NK-92 treated with Interleukin-12 subunit alpha and Interleukin-12 subunit beta, amount 100 ng/mL, for 24 hours (cell line): Measurements from ENCODE around the gene VPS26C.

Source experiments
- DNase-seq: peaks from one replicate; lab custom pipeline; 2025; lab: John Stamatoyannopoulos, UW

VPS26C gene

DNA sequence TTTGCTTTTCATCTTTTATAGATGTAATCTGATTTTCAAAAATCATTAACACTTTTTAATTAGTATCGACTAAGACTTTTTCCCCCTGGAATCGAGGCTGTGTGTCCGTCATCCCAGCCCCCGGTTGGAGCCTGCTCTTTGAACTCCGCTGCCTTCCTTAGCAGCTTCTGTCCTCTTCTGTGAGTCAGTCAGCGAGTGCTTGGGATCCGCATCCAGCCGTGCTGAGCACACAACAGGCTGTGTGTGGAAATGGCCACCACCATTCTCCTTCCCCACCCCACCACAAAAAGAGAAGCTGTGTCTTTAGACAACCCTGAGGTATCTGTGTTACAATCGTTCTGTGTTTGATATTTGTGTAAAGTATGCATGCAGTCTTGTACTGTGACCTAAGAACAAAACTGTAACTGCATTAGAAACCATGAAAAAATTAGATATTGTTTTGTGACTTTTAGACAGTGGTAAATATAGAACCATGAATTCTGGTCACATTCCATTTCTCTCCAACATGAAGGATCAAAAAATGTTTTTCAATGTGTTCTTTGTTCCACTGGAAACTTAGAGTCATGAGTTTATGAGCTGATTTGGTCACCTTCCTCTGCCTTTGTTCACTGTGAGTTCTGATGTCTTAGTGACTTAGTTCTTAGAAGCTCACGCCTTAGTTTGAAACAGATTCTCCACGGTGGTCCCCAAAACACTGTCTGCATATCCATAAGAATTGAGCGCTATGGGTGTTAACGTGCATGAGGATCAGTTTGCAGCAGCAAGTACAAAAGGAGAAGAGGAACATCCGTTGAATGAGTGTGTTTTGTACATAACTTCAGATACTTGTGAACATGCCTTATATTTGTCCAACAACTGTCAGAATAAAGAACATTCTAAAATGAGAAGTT lies 64.7 kb downstream of the VPS26C start:
- no peak for DNase-seq

DNA sequence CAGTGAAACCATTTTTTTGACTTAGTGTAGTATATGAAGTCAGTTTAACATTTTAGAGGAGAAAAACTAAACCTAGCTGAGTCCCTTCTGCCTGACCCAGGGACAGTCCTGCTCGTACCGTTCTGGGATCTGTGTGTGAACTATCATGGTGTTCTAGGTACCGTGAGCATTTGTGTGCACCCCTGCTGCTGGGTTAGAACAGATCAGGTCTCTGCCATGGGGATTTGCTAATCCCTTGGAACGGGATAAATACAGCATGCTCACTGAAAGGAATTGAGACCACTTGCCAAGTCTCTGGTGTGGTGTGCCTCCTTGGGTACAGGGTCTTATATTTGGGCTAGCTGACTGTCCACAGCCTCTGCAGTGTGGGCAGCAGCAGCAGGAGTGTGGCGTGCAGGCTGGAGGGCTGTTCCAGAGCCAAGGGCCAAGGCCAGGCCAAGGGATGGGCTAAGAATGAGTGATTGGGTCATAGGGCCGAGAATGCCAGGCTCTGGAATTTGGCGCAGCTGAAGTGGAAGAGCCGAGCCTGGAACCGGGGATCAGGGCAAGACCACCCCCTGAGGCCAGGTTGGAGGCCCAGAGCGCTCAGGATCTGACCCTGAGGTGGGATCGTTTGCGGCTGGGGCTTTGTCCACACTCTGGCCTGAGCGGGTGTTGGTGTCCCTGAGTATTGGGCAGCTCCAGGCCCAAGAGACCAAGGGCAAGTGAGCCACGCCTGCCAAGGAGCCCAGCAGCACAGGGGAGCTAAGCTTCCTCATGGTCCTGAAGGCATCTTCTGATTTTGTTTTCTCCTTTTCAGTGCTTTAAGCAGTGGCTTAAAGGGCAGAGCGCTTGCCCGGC lies 66.3 kb downstream of the VPS26C start:
- DNase-seq: no peak

DNA sequence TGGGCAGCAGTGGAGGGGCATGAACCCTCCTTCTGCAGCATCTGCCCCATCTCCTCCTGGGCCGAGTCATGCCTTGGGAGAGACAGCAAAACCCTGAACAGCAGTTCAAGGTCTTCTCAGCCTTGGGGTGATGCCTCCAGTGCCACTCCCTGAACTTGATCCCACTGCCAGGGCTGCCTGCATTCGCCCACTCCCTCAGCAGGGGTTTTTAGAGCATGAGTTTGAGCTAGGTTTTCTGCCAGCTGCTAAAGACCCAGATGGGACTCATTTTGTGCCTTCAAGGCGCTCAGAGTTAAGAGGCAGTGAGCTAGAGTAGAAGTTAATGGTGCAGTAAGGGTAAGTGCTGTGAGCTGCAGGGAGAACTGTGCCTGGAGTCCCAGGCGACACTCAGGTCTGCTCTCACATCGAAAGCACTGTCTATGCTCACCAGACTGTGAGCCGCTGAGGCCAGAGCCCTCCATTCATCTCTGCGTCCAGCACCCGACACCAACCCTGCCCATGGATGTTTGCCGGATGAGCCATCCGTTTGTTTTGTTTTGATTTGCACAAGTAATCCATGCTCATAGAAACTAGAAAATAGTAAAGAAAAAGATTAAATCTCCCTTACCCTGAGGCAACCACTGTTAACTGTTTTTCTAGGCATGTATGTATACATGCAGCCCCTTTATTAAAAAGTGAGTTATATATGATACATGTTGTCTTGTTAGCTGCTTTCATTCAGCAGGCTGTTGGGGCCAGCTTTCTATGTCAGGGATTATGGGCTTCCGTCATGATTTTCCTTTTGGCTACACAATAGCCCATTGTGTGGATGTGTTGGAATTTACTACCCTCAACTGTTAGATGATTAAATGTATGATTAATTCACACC lies 67.8 kb downstream of the VPS26C start:
- DNase-seq: no peak

DNA sequence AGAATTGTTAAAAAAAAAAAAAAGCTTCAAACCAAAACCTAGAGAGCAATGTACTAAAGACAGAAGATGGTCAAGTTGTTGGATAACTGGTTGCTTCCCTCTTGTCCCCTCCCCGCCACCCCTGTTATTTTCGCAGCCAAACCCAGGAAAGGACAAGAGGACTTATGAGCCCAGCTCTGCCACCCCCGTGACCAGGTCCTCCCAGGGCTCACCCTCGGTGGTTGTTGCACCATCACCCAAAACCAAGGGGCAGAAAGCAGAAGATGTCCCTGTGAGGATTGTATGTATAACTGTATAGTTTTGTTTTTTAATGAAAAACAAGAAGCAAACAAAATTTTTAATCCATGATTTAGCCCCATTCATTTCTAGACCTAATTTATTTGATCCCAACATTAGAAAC lies 69.4 kb downstream of the VPS26C start:
- no peak for DNase-seq

DNA sequence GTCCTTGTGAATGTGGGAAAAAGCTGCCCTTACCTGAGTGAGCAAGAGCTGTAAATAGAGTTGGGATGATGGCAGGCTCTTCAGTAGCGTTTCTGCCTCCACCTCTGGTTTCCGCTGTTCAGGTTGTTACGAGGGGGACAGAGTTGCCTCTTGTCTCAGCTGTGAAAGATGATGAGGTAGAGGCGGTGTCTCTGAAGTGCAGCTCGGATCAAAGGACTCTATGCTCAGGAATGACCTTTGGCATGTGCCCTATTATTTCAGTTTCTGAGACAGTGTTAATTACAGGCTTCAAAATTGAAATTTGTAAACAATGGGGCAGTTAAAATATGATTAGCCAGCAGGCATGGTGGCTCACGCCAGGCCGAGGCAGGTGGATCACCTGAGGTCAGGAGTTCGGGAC lies 70.3 kb downstream of the VPS26C start:
- no peak for DNase-seq

DNA sequence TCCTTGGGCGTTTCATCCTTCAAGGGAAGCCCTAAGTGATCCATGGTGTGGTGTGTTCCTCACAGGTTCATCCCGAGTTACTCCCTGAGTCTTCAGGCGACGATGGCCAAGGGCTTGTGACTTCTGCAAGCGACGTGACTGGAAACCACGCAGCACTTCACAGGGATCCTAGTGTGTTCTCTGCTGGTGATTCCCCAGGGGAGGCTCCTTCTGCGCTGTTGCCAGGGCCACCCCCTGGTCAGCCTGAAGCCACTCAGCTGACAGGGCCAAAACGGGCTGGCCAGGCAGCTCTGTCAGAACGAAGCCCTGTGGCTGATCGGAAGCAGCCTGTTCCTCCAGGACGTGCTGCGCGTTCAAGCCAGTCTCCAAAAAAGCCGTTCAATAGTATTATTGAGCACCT lies 71.5 kb downstream of the VPS26C start:
- DNase-seq: no peak

DNA sequence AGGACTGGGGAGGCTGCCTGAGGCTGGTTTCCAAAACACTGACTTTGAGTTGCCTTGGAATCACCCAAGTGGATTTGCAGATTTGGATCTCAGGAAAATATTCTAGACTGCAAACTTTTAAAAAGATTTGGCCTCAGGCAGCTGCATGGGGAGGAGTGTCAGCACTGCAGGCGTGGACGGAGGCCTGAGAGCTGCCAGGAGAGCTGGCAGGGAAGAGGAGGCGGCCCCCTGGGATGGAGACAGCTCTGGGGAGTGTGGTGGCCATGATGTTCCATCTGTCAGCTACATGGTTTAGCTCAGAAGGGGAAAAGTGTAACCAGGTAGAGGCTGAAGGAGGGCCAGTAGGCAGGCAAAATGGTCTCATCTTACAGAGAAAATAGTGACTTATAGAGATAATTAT lies 72.1 kb downstream of the VPS26C start:
- DNase-seq: no peak

DNA sequence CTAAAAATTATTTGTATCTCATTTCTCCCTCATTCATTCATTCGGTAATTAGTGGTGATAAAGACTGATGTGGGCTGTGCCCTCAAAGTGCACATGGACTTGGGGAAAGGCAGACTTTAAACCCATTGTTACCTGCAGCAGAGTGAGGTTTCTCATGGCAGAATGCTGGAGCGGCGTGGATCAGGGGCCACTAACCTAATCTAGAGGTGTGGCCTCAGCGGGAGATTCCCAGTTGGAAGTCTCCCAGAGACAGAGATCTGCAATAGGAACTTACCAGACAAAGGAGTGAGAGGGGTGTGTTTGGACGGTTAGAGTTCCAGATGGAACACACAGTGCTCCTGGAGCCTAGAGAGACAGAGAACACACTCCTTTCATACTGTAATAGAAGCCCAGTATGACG lies 73.5 kb downstream of the VPS26C start:
- DNase-seq: no peak

DNA sequence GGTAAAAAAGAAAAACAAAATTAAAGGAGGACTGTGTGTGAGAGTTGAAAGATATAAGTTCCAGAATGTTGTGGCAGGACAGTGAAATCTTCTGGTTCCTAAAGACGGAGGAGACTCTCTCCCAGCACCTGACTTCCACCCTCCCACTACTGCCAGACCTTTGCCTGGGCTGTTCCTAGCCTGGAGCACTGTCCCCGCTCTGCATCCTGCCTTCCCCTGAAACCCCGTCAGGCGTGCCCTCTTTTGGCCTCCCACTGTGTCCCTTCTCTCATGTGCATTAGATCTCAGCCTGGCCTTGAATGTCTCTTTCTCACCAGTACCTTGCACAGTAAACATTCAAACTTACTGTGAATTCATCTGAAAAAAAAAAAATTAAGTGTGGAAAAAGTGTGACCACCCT lies 74.1 kb downstream of the VPS26C start:
- DNase-seq: no peak

DNA sequence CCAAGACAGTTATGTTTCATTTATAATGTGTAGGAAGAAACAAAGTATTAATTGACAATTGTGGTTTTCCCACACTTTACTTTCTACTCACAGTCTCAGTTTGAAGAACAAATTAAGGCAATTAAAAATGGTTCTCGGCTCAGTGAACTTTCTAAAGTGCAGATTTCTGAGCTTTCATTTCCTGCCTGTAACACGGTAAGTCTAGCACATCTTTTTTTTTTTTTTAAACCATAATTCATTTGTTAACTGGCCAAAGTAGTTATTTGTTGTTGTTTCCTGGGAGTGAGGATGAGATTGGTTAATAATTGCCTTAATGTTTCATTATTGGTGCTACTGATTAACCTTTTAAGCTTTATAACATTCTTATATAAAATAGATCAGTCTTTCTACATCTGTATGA lies 75.1 kb downstream of the VPS26C start:
- no peak for DNase-seq

DNA sequence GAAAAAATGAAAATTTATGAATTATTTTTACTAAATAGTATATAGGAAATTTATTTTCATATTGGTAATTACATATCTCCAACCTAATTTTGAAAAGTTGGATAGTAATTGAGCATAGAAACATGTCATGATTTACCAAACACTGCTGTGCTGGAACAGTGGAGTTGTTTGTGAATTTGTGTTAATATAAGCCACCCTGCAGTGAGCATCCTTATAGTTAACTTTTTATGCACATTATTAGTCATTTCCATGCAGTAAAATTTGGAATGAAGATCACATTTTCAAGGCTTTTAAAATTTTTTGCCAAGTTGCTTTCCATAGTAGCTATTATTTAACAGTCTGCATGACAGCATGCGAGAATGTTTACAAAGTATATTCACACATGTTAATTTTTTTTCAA lies 78.3 kb downstream of the VPS26C start:
- DNase-seq: no peak

DNA sequence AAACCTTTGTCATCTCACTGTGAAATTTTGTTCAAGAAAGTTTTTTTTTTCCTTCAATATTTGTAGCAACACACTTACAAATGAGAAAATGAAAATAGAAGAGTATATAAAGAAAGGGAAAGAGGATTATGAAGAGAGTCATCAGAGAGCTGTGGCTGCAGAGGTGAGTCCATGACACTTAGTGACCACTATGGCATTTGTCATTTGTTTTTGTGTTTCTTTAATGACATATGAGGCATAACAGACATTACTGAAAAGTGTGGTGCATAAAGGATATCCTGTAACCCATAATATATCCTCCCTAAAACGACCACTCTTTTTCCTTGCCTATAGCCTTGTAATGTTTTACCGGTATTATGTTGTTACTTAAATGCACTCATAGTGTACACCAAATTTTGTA lies 80.2 kb downstream of the VPS26C start:
- no peak for DNase-seq

DNA sequence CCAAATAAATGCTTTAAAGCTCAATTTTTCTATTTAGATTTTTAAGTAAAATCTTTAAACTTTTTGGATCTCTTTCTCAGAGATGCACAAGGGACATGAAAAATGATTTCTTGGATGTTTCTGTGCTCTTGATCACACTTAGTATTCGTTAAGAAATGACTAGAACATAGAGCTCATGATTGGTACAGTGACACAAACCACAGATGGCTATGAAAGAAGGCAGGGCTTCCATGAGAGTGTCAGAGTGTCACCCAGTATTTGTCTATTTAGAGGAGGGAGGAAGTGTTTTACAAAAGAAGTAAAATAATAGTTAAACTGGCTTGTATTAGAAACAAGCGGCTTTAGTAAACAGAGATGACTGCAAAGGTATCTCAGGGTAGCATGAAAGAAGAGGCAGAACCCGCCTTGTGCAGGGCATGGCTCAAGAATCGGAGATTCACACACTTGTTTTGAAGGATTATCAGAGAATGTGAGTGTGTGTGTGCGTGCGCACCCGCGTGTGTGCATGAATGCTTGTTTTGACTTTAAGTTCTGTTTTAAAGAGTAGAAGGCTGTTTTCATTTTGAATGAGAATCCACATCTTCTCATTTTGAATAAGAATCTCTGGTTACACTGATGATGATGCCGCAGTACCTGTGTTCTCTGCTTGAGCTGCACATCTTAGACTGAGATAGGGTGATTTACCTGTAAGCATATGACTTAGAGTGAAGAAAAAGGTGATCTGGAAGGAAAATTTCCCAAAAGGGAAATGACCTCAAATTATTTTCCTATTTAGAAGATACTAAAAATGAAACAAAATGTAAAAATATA lies 82.1 kb downstream of the VPS26C start:
- no peak for DNase-seq

DNA sequence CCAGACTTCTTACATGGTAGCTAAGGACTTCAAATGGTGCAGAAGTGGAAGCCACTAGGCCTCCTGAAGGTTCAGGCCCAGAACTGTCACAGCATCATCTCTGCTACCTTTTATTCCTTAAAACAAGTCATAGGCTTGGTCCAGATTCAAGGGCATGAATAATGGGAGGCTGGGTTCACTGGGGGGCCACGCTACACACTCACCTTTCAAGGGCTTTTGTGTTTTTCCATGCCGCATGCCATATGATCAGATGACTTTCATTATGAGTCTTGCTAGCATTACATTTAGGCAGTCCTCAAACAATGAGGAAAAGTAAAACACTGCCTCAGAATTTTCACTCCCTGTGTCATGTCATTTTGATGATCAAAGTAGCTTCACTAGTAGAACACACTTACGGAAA lies 83.4 kb downstream of the VPS26C start:
- no peak for DNase-seq

DNA sequence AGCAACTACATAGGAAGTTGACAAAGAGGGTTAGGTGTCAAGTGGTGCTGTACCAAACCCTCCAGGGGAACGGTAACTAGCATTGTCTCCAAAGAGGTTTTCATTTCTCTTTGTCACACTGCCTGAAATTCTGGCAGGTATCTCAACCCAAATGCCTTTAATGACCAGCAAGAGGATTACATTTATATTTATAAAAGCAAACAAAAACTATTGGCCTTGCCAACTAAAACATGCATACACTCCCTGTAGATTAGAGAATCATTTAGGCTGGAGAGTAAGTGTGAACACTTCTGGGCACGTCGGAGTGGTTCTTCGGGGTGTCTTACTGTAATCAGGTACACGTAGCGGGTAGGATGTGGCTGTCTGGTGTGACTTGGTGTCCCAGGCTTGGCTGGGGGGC lies 84.9 kb downstream of the VPS26C start:
- no peak for DNase-seq

DNA sequence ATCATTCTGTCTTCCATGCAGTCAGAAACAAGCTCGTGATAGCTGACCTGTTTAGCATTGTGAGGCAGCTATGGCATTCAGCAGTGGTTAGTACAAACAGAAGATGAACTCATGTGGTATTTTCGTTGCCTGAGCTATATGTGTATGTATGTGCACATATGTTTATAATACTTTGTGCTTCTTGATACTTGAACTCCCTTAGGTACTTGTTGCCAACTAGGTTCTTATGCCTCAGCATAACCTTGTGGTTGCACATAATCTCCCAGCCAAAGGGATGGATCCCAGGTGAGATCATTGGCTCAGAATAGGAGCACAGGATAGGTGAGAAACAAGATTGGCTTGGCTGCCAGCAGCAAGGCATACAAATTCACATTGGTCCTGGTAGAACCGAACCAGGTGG lies 86.1 kb downstream of the VPS26C start:
- no peak for DNase-seq

DNA sequence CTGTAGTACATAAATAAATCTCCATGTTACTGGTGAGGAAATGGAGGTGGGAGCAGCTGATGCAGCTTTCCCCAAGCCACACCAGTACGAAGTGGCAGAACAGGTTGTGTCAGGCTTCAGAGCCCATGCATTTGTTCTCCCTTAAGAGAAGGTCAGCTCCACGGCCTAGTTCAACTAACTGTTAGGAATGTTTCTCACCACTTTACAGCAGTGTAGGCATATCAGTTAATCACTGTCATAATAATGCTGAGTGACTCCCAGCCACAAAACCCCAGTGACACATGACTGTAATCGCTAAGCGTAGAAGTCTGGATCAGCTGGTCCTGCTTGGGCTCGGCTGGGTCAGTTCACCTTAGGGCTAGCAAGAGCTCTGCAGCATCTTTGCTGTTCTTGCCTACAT lies 90.4 kb downstream of the VPS26C start:
- DNase-seq: no peak
